K562 (cell line): ENCODE measurements around the gene KHDRBS2. TPM values are rescaled to one million over a fixed set of nuclear protein-coding genes. Genes with fewer than 3 reads are reported as not detected.

Experiments
- ATAC-seq: fragments of 200-7000 bp; cut with Tn5 transposase; 3 replicates; pipeline ENCODE4 v1.9.1; 2020; ENCODE audit warnings: moderate library complexity
- BruUV-seq: library from RNA; stranded (reverse); fragments of 400-500 nt; replicated peaks from 2 replicates; lab custom pipeline; 2021; lab: Mats Ljungman, UMichigan
- CTCF ChIA-PET: fragments of 300-600 bp; formaldehyde crosslinking; extraction: SDS; loops from one replicate; lab custom pipeline; 2021; ENCODE audit warnings: low intra/inter-chr PET ratio; lab: Yijun Ruan, JAX
- POLR2A ChIA-PET: fragments of 300-600, 350-650 bp; sonication (Branson Sonifier 250); formaldehyde crosslinking; extraction: SDS; loops from one replicate; lab custom pipeline; 2021; ENCODE audit warnings: antibody characterized with exemption, inconsistent platforms; lab: Yijun Ruan, JAX
- DNase-seq, 4 experiments: peaks; one replicate each; pipeline versions ENCODE4 v3.0.0 to v3.0.0-alpha.2; 2011 to 2018; ENCODE audit warnings: low spot score in 3 of 4, mixed read lengths in 3 of 4; ENCODE audit errors: extremely low read depth in 1 of 4
- FAIRE-seq: peaks from 2 replicates; lab custom pipeline; 2011; peaks lifted over from hg19 to GRCh38; lab: Jason Lieb, UNC
- H2AFZ ChIP-seq: 2 replicates; pipeline ENCODE4 v1.6.0; 2011; ENCODE audit warnings: low read depth, low read length, control low read depth, inconsistent platforms
- H3K27ac ChIP-seq: fragments of 200-600 bp; 3 replicates; pipeline ENCODE4 v1.8.0; 2011; ENCODE audit warnings: low read depth, mild to moderate bottlenecking, control low read depth, inconsistent platforms, low read length, moderate library complexity, mixed read lengths; ENCODE audit errors: extremely low read depth
- H3K27me3 ChIP-seq, 2 experiments: fragments of 300-600 bp in 1 of 2; 2 replicates in 1 of 2; 3 replicates in 1 of 2; pipeline versions ENCODE4 v1.6.0 to v1.8.0; 2011; ENCODE audit warnings: inconsistent platforms in 2 of 2, low read length in 2 of 2, mild to moderate bottlenecking in 1 of 2, mixed read lengths in 1 of 2, moderate library complexity in 1 of 2; ENCODE audit not compliant: control insufficient read depth in 2 of 2, insufficient read depth in 2 of 2
- H3K36me3 ChIP-seq: fragments of 300-600 bp; 3 replicates; pipeline ENCODE4 v1.8.0; 2011; ENCODE audit warnings: mild to moderate bottlenecking, low read length, inconsistent platforms; ENCODE audit not compliant: control insufficient read depth, insufficient read depth
- H3K4me1 ChIP-seq, 2 experiments: fragments of 200-600 bp in 1 of 2; replicated peaks in 1 of 2; 2 replicates in 1 of 2; 3 replicates in 1 of 2; pipeline versions ENCODE4 v1.5.1 to v1.8.0; 2011; ENCODE audit warnings: inconsistent platforms in 2 of 2, low read length in 2 of 2, mild to moderate bottlenecking in 1 of 2, mixed read lengths in 1 of 2, moderate library complexity in 1 of 2; ENCODE audit not compliant: control insufficient read depth in 2 of 2, insufficient read depth in 2 of 2
- H3K4me2 ChIP-seq: 2 replicates; pipeline ENCODE4 v1.6.1; 2011; ENCODE audit warnings: low read length, control low read depth, inconsistent platforms, mixed read lengths; ENCODE audit not compliant: insufficient read depth
- H3K4me3 ChIP-seq: fragments of 200-600 bp; sonication (generic), shearing (Covaris generic); 2 replicates; pipeline ENCODE4 v1.5.1; 2016; ENCODE audit warnings: control low read depth, inconsistent platforms
- H3K79me2 ChIP-seq: fragments of 200-600 bp; 3 replicates; pipeline ENCODE4 v1.8.0; 2011; ENCODE audit warnings: low read length, inconsistent platforms; ENCODE audit not compliant: control insufficient read depth, insufficient read depth
- H3K9ac ChIP-seq, 2 experiments: 2 replicates each; pipeline versions ENCODE4 v1.6.0 to v1.6.1; 2011; ENCODE audit warnings: low read depth in 2 of 2, low read length in 2 of 2, control low read depth in 1 of 2, inconsistent platforms in 1 of 2, mild to moderate bottlenecking in 1 of 2, mixed read lengths in 1 of 2; ENCODE audit not compliant: insufficient read depth in 1 of 2
- H3K9me1 ChIP-seq: one replicate; pipeline ENCODE4 v1.6.0; 2011; ENCODE audit warnings: inconsistent platforms, mild to moderate bottlenecking, low read length, moderate library complexity; ENCODE audit not compliant: control insufficient read depth, insufficient read depth
- H3K9me3 ChIP-seq: replicated peaks from 2 replicates; pipeline ENCODE4 v1.5.1; 2011; ENCODE audit warnings: low read depth, low read length, inconsistent platforms; ENCODE audit not compliant: control insufficient read depth, insufficient read depth
- H4K20me1 ChIP-seq: replicated peaks from 2 replicates; pipeline ENCODE4 v1.6.1; 2011; ENCODE audit warnings: low read length, inconsistent platforms, mixed read lengths; ENCODE audit not compliant: control insufficient read depth, insufficient read depth
- BMI1 ChIP-seq: fragments of 150-350 bp; IDR thresholded peaks from 2 replicates; pipeline ENCODE4 v1.6.1; 2014; ENCODE audit warnings: low read length
- BRD4 ChIP-seq: fragments of 200-600 bp; sonication (generic); IDR thresholded peaks from 2 replicates; pipeline ENCODE4 v1.6.1; 2017; ENCODE audit warnings: inconsistent platforms
- CC2D1A ChIP-seq: fragments of 450-650 bp; IDR thresholded peaks from 2 replicates; pipeline ENCODE4 v1.6.1; 2017; ENCODE audit warnings: mild to moderate bottlenecking
- CTBP1 ChIP-seq: fragments of 450-650 bp; IDR thresholded peaks from 2 replicates; pipeline ENCODE4 v1.6.1; 2016; ENCODE audit warnings: borderline replicate concordance
- MCM3 ChIP-seq: fragments of 450-650 bp; IDR thresholded peaks from 2 replicates; pipeline ENCODE4 v1.6.1; 2016
- MIER1 ChIP-seq: fragments of 450-650 bp; IDR thresholded peaks from 2 replicates; pipeline ENCODE4 v1.6.1; 2016; ENCODE audit warnings: antibody characterized with exemption, mild to moderate bottlenecking, low read depth
- SAFB2 ChIP-seq: fragments of 200-400 bp; formaldehyde crosslinking; IDR thresholded peaks from 2 replicates; pipeline ENCODE4 v1.6.1; 2018; ENCODE audit warnings: borderline replicate concordance, low read length, low read depth, moderate library complexity; ENCODE audit not compliant: severe bottlenecking
- SMARCA5 ChIP-seq: fragments of 450-650 bp; IDR thresholded peaks from 2 replicates; pipeline ENCODE4 v1.6.1; 2016
- SMC3 ChIP-seq: conservative IDR thresholded peaks from 2 replicates; pipeline ENCODE4 v1.6.1; 2011; ENCODE audit warnings: low read depth, low read length, improper control_type of control experiment; ENCODE audit not compliant: insufficient read depth
- TAF9B ChIP-seq: fragments of 450-650 bp; IDR thresholded peaks from 2 replicates; pipeline ENCODE4 v1.6.1; 2018; ENCODE audit warnings: mild to moderate bottlenecking; ENCODE audit not compliant: partially characterized antibody
- TCF15 ChIP-seq: fragments of 250-450 bp; sonication (Bioruptor Pico); IDR thresholded peaks from 2 replicates; pipeline ENCODE4 v1.8.0; 2022; ENCODE audit warnings: moderate library complexity, mild to moderate bottlenecking, inconsistent platforms
- WGBS: fragments of 100-300 bp; shearing (Covaris generic); methylation state at CpG from one replicate; pipeline ENCODE4 v1.1.6; 2016; ENCODE audit warnings: low coverage, mixed read lengths; ENCODE audit not compliant: insufficient coverage; ENCODE audit errors: missing lambda C conversion rate; 5-methylcytosine and 5-hydroxymethylcytosine counted together
- in situ Hi-C: fragments of 300-500 bp; cut with MboI; formaldehyde crosslinking; loops from 4 replicates; pipeline ENCODE4 v1.15.0; 2018; ENCODE audit warnings: inconsistent platforms, mixed read lengths
- intact Hi-C: fragments of 100-400 bp; cut with micrococcal nuclease; formaldehyde crosslinking; loops from 2 replicates; pipeline ENCODE4 v1.14.2; 2022
- polyA plus RNA-seq, 8 experiments: library from polyadenylated mRNA; depleted of rRNA in 4 of 8; stranded (reverse) in 5 of 8; unstranded in 3 of 8; fragments of >200 nt; fragmentation: Nextera tagmentation in 2 of 8; fragmentation: Illumina TruSeq in 1 of 8; extraction: Ambion mirVana in 2 of 8; extraction: Trizol in 1 of 8; gene quantifications; 2 replicates each; pipeline versions ENCODE4 v1.2.1 to v1.2.3, GENCODE V29; 2011 to 2014; ENCODE audit warnings: inconsistent platforms in 1 of 8, missing spikeins in 1 of 8
- total RNA-seq, 7 experiments: library from RNA; depleted of rRNA in 6 of 7; stranded (reverse); fragments of >200 nt in 6 of 7; fragmentation: Illumina TruSeq in 2 of 7; extraction: Trizol in 2 of 7; gene quantifications; 2 replicates each; pipeline versions ENCODE4 v1.2.1 to v1.2.3, GENCODE V29; 2011 to 2021; ENCODE audit warnings: low replicate concordance in 1 of 7

Gene KHDRBS2
- total and polyA plus RNA-seq, 9 of the 15 experiments (the other 6 are each of a cell fraction or from before 2014, with no cell fraction given) = not detected

- H3K4me2 ChIP-seq = no peak overlapping the region
- no peaks in the 10 kb centered on the region for H3K9me1 ChIP-seq
- no peaks in the 10 kb centered on the region for H4K20me1 ChIP-seq
- no peaks in the 10 kb centered on the region for H3K36me3 ChIP-seq
- CTCF ChIA-PET = no interaction called here
- no peak overlapping the region for H3K9ac ChIP-seq
- WGBS = 0% methylated on average over 5 of the region's 5 CpGs
- no peak overlapping the region for H3K4me3 ChIP-seq
- no peak overlapping the region for H2AFZ ChIP-seq
- no peaks in the 10 kb centered on the region for H3K27me3 ChIP-seq
- H3K79me2 ChIP-seq = no peaks in the 10 kb centered on the region
- TF ChIP-seq SAFB2 = no peak
- TF ChIP-seq TAF9B = no peak
- no peak for TF ChIP-seq BRD4
- TF ChIP-seq MIER1 = no peak
- no peak for TF ChIP-seq SMARCA5
- no peak for TF ChIP-seq BMI1
- TF ChIP-seq CC2D1A = no peak
- no peak for TF ChIP-seq SMC3
- TF ChIP-seq CTBP1 = no peak
- no peak for TF ChIP-seq TCF15
- no peak for TF ChIP-seq MCM3
- H3K4me1 ChIP-seq = no peaks in the 10 kb centered on the region
- DNase-seq (no peak), FAIRE-seq (no peak), ATAC-seq (no peak)
- no TSS peak for BruUV-seq
- in situ Hi-C loops = no loop called here
- H3K9me3 ChIP-seq = no peaks in the 10 kb centered on the region
- H3K27ac ChIP-seq = no peak overlapping the region
- POLR2A ChIA-PET = no interaction called here
- intact Hi-C loops = no loop called here
Observed at GRCh38 chr6:62090442-62091229, 195.4 kb downstream of the KHDRBS2 start.
